Prostate gland (tissue), 2 donors: Measurements from ENCODE around the gene UBFD1. TPM values are rescaled to one million over a fixed set of nuclear protein-coding genes. Genes with fewer than 3 reads are reported as not detected.

ENCODE experiments used
- DNase-seq: peaks from one replicate; pipeline ENCODE4 v3.0.0-alpha.2; 2019; ENCODE audit warnings: low spot score
- H3K27ac ChIP-seq, 2 donors: fragments of 200-600 bp; sonication (generic); 2 replicates each; pipeline ENCODE4 v1.5.1; 2017 to 2019
- H3K27me3 ChIP-seq: fragments of 200-600 bp; sonication (generic); replicated peaks from 2 replicates; pipeline ENCODE4 v1.5.1; 2019; ENCODE audit not compliant: insufficient read depth
- H3K36me3 ChIP-seq, 2 donors: fragments of 200-600 bp; sonication (generic); 1 replicate in 1 of 2; 2 replicates in 1 of 2; pipeline versions ENCODE4 v1.5.1 to v1.8.1; 2017 to 2019
- H3K4me1 ChIP-seq: fragments of 200-600 bp; sonication (generic); replicated peaks from 2 replicates; pipeline ENCODE4 v1.5.1; 2019
- H3K4me3 ChIP-seq, 2 donors: fragments of 200-600 bp; sonication (generic); 2 replicates each; pipeline ENCODE4 v1.5.1; 2017 to 2019
- H3K9me3 ChIP-seq: fragments of 200-600 bp; sonication (generic); 2 replicates; pipeline ENCODE4 v1.5.1; 2017
- CTCF ChIP-seq, 4 experiments: fragments of 200-600 bp in 2 of 4; fragments of 450-650 bp in 2 of 4; sonication (generic) in 2 of 4; IDR thresholded peaks; 1 replicate in 3 of 4; 2 replicates in 1 of 4; pipeline ENCODE4 v1.5.1; 2016 to 2019; ENCODE audit warnings: antibody characterized with exemption in 4 of 4, mild to moderate bottlenecking in 2 of 4, moderate library complexity in 2 of 4
- POLR2A ChIP-seq: fragments of 450-650 bp; IDR thresholded peaks from one replicate; pipeline ENCODE4 v1.6.1; 2016; ENCODE audit warnings: antibody characterized with exemption, mild to moderate bottlenecking
- POLR2AphosphoS5 ChIP-seq: sonication (generic); formaldehyde crosslinking; IDR thresholded peaks from one replicate; pipeline ENCODE4 v1.6.1; 2017; ENCODE audit warnings: antibody characterized with exemption
- WGBS: methylation state at CpG from one replicate; pipeline ENCODE4 v1.1.5; 2018; 5-methylcytosine and 5-hydroxymethylcytosine counted together
- intact Hi-C: fragments of 100-400 bp; cut with DNase I; formaldehyde crosslinking; loops from one replicate; pipeline ENCODE4 v1.14.2; 2022
- total RNA-seq, 2 donors: library from RNA; depleted of rRNA; stranded (reverse); fragments of >200 nt; gene quantifications; one replicate each; pipeline ENCODE4 v1.1.0, GENCODE V29; 2016

UBFD1 gene
- total RNA-seq, 2 donors from 2014 or later, result 92.2 to 218 TPM

DNA sequence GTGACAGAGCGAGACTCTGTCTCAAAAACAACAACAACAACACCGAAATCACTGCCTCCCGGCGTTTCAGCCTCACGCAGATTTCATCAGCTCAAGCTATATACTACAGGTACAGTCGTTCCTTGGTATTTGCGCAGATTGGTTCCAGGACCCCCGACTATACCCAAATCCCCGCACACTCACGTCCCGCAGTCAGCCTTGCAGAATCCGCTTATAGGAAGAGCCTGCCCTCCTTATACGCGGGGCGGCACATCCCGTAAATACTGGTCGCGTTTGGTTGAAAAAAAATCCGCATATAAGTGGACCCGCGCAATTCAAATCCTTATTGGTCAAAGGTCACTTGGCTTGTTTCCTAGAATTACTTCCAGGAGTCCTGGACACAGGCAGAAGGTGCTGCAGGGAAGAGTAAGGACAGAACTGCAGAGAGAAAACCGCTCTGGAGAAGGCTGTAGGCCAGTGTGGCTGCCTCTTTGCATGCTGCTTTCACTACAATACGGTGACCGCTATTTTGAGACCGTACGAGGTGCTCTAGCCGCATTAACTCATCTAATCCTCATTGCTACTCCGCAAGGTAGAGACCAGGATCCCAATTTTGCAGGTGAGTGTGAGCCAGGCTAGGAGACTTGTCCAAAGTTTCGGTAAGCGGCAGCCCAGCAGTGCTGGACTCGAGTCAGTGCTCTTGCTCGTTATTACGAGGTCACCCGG is 37.9 kb downstream of the UBFD1 start:
- Histone ChIP-seq H3K9me3 (no peaks in the 10 kb centered on the region), H3K4me3 (peak overlapping the region; percentile 81 to 97), H3K36me3 (no peaks in the 10 kb centered on the region), H3K27me3 (no peaks in the 10 kb centered on the region), H3K27ac (peak overlapping the region; percentile 67 to 77), H3K4me1 (peaks cover 5% of the 10 kb centered on the region)
- intact Hi-C loops, result no loop called here
- WGBS, result 14% methylated on average over 34 of the region's 34 CpGs
- no peak for DNase-seq
- TF ChIP-seq POLR2AphosphoS5 (no peak), POLR2A (no peak), CTCF (IDR thresholded peaks at IDR 0.05) (no peak)

DNA sequence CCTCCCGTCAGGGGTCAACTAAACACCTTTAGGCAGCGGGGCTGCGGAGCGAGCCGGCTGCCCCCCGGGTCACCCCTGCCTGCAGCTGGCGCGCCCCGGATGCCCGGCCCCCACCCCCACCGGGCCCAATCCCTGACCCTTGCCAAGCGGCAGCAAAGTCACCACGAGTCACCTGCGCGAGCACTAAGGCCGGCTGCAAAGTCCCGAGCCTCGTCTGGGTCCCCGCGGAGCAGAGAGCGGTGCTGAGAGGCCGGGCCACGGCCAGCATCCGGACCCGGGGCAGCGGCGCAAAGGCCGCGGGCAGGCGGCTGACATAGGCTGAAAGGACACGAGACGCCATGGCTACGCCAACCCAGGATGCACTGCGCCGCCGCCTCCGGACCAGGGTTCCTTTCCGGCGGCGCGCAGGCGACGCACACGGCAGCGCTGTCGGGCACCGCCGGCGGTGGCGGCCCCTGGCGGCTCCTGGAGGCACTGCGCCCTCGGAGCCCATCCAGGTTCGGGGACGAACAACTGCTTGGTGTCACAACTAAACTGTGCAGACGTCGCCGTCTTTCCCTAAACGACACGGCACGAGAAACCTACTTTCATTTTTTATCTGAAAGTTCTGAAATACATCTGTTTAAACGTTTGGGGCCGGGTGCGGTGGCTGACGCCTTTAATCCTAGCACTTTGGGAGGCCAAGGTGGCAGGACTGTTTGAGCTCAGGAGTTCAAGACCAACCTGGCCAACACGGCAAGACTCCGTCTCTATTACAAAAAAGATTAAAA is 38.6 kb downstream of the UBFD1 start, which contains the start of gene NDUFAB1:
Gene NDUFAB1, minus strand, starts transcription at position 366 of the 770 bp plus-strand sequence. Its CDS starts 26 bp downstream, at position 340.
- peak; percentile 99 to 100 (median 100) for TF ChIP-seq CTCF (IDR thresholded peaks at IDR 0.05)
- TF ChIP-seq POLR2AphosphoS5, result peak; percentile 84
- no peak for TF ChIP-seq POLR2A
- peak within 1 kb of the TSS; percentile 67 to 77 for H3K27ac ChIP-seq
- no peaks in the 10 kb centered on the region for H3K36me3 ChIP-seq
- intact Hi-C loops, result no loop called here
- DNase-seq, result peak; percentile 88
- no peaks in the 10 kb centered on the region for H3K27me3 ChIP-seq
- peak within 1 kb of the TSS; percentile 81 to 97 for H3K4me3 ChIP-seq
- peaks cover 5% of the 10 kb centered on the region for H3K4me1 ChIP-seq
- H3K9me3 ChIP-seq, result no peaks in the 10 kb centered on the region
- WGBS, result 7% methylated on average over 24 of the region's 67 CpGs

- no peak overlapping the region for H3K27ac ChIP-seq
- intact Hi-C loops, result no loop called here
- no peaks in the 10 kb centered on the region for H3K36me3 ChIP-seq
- H3K4me3 ChIP-seq, result no peak overlapping the region
- 89% methylated on average over 11 of the region's 11 CpGs for WGBS
- no peak for DNase-seq
- no peaks in the 10 kb centered on the region for H3K9me3 ChIP-seq
- no peak for TF ChIP-seq POLR2A
- no peak for TF ChIP-seq POLR2AphosphoS5
- TF ChIP-seq CTCF (IDR thresholded peaks at IDR 0.05), result no peak
- H3K27me3 ChIP-seq, result no peaks in the 10 kb centered on the region
- peaks cover 5% of the 10 kb centered on the region for H3K4me1 ChIP-seq
These were observed 39.7 kb downstream of the UBFD1 start for GRCh38 chr16:23597003-23597756.

DNA sequence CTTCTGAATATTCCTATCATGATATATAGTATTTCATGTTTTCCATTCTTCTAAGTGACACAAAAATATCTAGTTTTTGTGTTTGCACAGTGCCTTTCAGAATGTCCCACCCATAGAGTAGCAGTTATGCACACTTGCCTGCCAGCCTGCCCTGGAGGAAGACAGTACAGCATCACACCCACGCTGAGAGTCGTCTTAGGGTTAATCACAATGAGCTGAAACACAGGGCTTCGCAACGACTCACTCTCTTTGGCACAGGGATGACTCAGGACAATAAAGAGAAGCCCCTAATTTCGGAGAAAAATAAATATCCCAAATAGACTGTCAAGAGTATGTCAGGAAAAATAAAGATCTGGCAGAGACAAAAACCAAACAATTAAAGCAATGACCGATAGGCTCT is 50.2 kb downstream of the UBFD1 start:
- WGBS, result 78% methylated on average over 6 of the region's 6 CpGs
- no peaks in the 10 kb centered on the region for H3K9me3 ChIP-seq
- H3K36me3 ChIP-seq, result no peaks in the 10 kb centered on the region
- DNase-seq, result no peak
- H3K27ac ChIP-seq, result no peak overlapping the region
- TF ChIP-seq CTCF (IDR thresholded peaks at IDR 0.05) (no peak), POLR2A (no peak), POLR2AphosphoS5 (no peak)
- H3K4me1 ChIP-seq, result no peaks in the 10 kb centered on the region
- H3K27me3 ChIP-seq, result no peaks in the 10 kb centered on the region
- intact Hi-C loops, result no loop called here
- H3K4me3 ChIP-seq, result no peak overlapping the region
